GM12872 (cell line): Measurements from ENCODE around the gene EIF2B1.

Source experiments
- CTCF ChIP-seq: IDR thresholded peaks from 3 replicates; pipeline ENCODE4 v1.5.1; 2011; ENCODE audit warnings: low read depth, mild to moderate bottlenecking, low read length, moderate library complexity; ENCODE audit not compliant: insufficient read depth

EIF2B1 gene

DNA sequence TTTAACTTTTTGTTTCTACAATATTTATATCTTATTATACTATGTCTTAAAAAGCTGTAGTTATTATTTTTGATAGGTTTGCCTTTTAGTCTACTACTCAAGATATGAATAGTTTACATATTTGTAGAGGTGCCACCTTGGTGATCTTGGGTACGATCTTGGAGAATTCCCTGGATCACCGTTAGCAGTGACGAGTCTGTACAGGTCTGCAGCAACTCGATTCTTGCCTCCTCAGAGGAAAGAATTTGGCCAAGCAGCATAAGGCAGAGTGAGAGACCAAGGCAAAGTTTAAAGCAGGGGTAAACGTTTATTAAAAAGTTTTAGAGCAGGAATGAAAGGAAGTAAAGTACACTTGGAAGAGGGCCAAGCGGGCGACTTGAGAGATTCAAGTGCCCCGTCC lies 34.3 kb upstream of the EIF2B1 start:
- no peak for TF ChIP-seq CTCF

DNA sequence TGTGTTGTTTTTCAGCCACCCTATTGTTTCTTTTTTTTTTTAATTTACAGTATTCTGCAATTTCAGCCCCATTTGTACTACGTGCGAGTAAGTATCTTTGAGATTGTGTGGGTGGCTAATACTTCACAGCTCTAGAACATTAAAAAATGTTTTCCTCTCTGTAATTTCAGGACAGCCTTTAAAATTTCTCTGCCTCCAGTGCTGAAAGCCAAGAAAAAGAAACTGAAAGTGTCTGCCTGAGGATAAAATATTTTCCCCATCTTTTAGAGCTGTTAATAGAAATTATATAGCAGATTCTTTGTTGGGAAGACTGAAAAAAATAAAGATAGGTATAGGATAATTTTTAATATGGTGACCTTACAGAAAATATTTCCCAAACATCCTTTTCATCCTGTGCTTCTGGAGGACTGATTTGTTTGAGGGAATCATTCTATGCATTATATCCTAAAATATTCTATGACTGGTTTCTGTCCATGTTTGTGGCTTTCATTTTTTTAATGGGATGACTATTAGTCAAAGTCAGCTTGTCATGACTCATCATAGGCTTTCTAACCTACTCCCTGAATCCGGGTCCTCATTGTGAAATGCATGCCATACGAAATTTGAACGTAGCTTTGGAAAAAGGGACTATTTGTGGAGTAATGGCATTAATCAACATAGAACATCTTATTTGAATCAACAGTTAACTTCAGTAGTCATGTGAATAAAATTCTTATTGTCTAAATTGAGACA lies 26.7 kb upstream of the EIF2B1 start:
- no peak for TF ChIP-seq CTCF

GRCh38 chr12:123657211-123657610 lies 23.7 kb upstream of the EIF2B1 start:
- TF ChIP-seq CTCF: no peak

GRCh38 chr12:123656392-123656791 lies 22.9 kb upstream of the EIF2B1 start:
- no peak for TF ChIP-seq CTCF

DNA sequence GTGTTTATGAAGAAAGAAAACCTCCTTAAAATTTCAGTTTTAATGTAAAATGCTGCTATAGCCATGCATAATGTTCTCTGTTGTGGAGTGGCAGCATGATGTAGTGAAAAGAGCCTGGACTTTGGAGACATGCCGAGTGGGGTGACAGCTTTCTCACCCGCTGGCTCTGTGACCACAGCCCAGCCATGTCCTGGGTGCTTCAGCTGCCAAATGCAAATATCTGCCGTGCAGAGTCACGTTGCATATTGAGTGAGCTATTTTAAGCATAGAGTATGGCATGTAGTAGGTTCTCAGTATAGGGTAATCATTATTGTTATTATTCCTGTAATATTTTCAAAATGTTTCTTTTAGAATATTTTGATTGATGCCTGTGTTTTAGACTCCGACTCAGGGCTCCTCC lies 21.9 kb upstream of the EIF2B1 start:
- no peak for TF ChIP-seq CTCF

GRCh38 chr12:123654129-123654701 lies 20.7 kb upstream of the EIF2B1 start:
- no peak for TF ChIP-seq CTCF

DNA sequence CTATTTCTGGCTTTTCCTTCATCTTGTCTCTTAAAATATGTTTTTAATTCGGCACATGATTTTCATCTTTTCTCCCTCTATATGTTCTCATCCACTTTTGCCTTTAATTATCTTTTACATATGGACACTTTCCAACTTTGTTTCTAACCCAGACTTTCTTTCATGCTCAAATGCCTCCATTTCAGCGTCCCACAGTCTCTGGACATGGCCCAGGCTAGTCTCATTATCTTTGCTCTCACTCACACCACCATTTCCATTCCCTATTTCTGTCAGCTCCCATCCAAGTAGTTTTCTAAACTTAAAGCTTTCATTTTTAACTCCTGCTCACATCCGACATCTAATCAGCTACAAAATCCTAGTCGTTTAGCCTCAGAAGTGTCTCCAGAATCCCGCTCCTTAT lies 14.9 kb upstream of the EIF2B1 start:
- no peak for TF ChIP-seq CTCF
